Prostate gland (tissue), 2 donors: ENCODE results near the gene IGLL5.

Source experiments
- CTCF ChIP-seq, 4 experiments: fragments of 200-600 bp in 2 of 4; fragments of 450-650 bp in 2 of 4; sonication (generic) in 2 of 4; IDR thresholded peaks; 1 replicate in 3 of 4; 2 replicates in 1 of 4; pipeline ENCODE4 v1.5.1; 2016 to 2019; ENCODE audit warnings: antibody characterized with exemption in 4 of 4, mild to moderate bottlenecking in 2 of 4, moderate library complexity in 2 of 4
- POLR2A ChIP-seq: fragments of 450-650 bp; IDR thresholded peaks from one replicate; pipeline ENCODE4 v1.6.1; 2016; ENCODE audit warnings: antibody characterized with exemption, mild to moderate bottlenecking
- POLR2AphosphoS5 ChIP-seq: sonication (generic); formaldehyde crosslinking; IDR thresholded peaks from one replicate; pipeline ENCODE4 v1.6.1; 2017; ENCODE audit warnings: antibody characterized with exemption

- TF ChIP-seq POLR2A (no peak), CTCF (IDR thresholded peaks at IDR 0.05) (no peak), POLR2AphosphoS5 (no peak)
Measured at GRCh38 chr22:22880645-22881044, 7.0 kb upstream of the IGLL5 start.
